GM12878 (cell line): ENCODE measurements around the gene CYP26B1.

Source experiments
- CREM ChIP-seq: IDR thresholded peaks from 2 replicates; pipeline ENCODE4 v1.6.1; 2014; ENCODE audit warnings: antibody characterized with exemption, low read depth
- GABPA ChIP-seq: IDR thresholded peaks from 2 replicates; pipeline ENCODE4 v1.6.1; 2014; ENCODE audit warnings: antibody characterized with exemption, low read depth, mild to moderate bottlenecking, inconsistent platforms
- IRF4 ChIP-seq: IDR thresholded peaks from 2 replicates; pipeline ENCODE4 v1.6.1; 2011; ENCODE audit warnings: low read depth, low read length
- JUNB ChIP-seq: IDR thresholded peaks from 2 replicates; pipeline ENCODE4 v1.6.1; 2016; ENCODE audit warnings: antibody characterized with exemption, mild to moderate bottlenecking
- NBN ChIP-seq: fragments of 450-650 bp; IDR thresholded peaks from 2 replicates; pipeline ENCODE4 v1.6.1; 2016
- RAD21 ChIP-seq: IDR thresholded peaks from 2 replicates; pipeline ENCODE4 v1.6.1; 2011; ENCODE audit warnings: mild to moderate bottlenecking, low read depth, low read length, moderate library complexity; ENCODE audit not compliant: insufficient read depth
- TAF1 ChIP-seq: IDR thresholded peaks from 2 replicates; pipeline ENCODE4 v1.6.1; 2011; ENCODE audit warnings: mild to moderate bottlenecking, low read depth, low read length, borderline replicate concordance
- ZNF207 ChIP-seq: fragments of 450-650 bp; IDR thresholded peaks from 2 replicates; pipeline ENCODE4 v1.6.1; 2014; ENCODE audit warnings: antibody characterized with exemption, mild to moderate bottlenecking, borderline replicate concordance
- ZNF274 ChIP-seq: IDR thresholded peaks from one replicate; pipeline ENCODE4 v1.8.0; 2011; ENCODE audit not compliant: insufficient read length, insufficient read depth
- TF ChIP-seq, protein P1 (sequence below), 3 experiments: IDR thresholded peaks in 2 of 3; conservative IDR thresholded peaks in 1 of 3; 2 replicates each; pipeline ENCODE4 v1.5.1; 2011; ENCODE audit warnings: low read depth in 3 of 3, low read length in 3 of 3, mild to moderate bottlenecking in 3 of 3, control low read depth in 2 of 3, moderate library complexity in 2 of 3, inconsistent platforms in 1 of 3, mixed read lengths in 1 of 3; ENCODE audit not compliant: control insufficient read depth in 2 of 3, insufficient read depth in 1 of 3; ENCODE audit errors: extremely low read depth in 1 of 3
- TF ChIP-seq, protein P2 (sequence below): IDR thresholded peaks from 2 replicates; pipeline ENCODE4 v1.6.1; 2012; ENCODE audit warnings: low read depth, low read length, improper control_type of control experiment
- TF ChIP-seq, protein P3 (sequence below): IDR thresholded peaks from 2 replicates; pipeline ENCODE4 v1.6.1; 2011; ENCODE audit warnings: borderline replicate concordance, low read depth, mild to moderate bottlenecking, moderate library complexity, mixed read lengths, low read length; ENCODE audit not compliant: insufficient read depth; ENCODE audit errors: extremely low read length
- TF ChIP-seq, protein P4 (sequence below): IDR thresholded peaks from 2 replicates; pipeline ENCODE4 v1.6.1; 2011; ENCODE audit warnings: borderline replicate concordance, low read depth, mild to moderate bottlenecking, moderate library complexity, low read length; ENCODE audit not compliant: insufficient read depth, poor library complexity, severe bottlenecking
- TF ChIP-seq, protein P5 (sequence below): IDR thresholded peaks from 2 replicates; pipeline ENCODE4 v1.6.1; 2011; ENCODE audit warnings: low read depth, low read length, improper control_type of control experiment, borderline replicate concordance

DNA sequence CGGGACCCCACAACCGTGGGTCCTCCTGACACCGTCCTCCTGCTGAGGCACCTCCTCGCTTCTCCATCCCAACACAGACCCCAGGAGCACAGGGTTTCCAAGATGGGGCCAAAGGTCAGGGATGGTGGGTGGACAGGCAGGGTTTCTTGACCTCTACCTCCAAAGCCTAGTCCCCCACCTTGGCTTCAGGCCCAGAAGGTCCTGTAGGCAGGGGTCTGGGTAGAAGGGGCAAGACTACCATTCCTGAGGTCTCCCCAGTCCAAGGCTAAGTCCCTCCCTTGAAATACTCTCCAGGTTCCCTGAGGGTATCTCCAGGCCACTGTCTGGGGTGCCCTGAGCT lies 7.1 kb downstream of the CYP26B1 start:
- no peak for TF ChIP-seq RAD21
- no peak for TF ChIP-seq IRF4
- TF ChIP-seq TAF1, result no peak
- TF ChIP-seq, protein P1, sequence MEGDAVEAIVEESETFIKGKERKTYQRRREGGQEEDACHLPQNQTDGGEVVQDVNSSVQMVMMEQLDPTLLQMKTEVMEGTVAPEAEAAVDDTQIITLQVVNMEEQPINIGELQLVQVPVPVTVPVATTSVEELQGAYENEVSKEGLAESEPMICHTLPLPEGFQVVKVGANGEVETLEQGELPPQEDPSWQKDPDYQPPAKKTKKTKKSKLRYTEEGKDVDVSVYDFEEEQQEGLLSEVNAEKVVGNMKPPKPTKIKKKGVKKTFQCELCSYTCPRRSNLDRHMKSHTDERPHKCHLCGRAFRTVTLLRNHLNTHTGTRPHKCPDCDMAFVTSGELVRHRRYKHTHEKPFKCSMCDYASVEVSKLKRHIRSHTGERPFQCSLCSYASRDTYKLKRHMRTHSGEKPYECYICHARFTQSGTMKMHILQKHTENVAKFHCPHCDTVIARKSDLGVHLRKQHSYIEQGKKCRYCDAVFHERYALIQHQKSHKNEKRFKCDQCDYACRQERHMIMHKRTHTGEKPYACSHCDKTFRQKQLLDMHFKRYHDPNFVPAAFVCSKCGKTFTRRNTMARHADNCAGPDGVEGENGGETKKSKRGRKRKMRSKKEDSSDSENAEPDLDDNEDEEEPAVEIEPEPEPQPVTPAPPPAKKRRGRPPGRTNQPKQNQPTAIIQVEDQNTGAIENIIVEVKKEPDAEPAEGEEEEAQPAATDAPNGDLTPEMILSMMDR (IDR thresholded peaks at IDR 0.05 in 2 of 3, conservative IDR thresholded peaks at IDR 0.05 in 1 of 3; ENCODE audit: control insufficient read depth in 2 of 3, extremely low read depth in 1 of 3, insufficient read depth in 1 of 3, low read depth in 3 of 3, low read length in 3 of 3), result no peak
- TF ChIP-seq, protein P2, sequence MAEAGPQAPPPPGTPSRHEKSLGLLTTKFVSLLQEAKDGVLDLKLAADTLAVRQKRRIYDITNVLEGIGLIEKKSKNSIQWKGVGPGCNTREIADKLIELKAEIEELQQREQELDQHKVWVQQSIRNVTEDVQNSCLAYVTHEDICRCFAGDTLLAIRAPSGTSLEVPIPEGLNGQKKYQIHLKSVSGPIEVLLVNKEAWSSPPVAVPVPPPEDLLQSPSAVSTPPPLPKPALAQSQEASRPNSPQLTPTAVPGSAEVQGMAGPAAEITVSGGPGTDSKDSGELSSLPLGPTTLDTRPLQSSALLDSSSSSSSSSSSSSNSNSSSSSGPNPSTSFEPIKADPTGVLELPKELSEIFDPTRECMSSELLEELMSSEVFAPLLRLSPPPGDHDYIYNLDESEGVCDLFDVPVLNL, result no peak
- TF ChIP-seq, protein P3, sequence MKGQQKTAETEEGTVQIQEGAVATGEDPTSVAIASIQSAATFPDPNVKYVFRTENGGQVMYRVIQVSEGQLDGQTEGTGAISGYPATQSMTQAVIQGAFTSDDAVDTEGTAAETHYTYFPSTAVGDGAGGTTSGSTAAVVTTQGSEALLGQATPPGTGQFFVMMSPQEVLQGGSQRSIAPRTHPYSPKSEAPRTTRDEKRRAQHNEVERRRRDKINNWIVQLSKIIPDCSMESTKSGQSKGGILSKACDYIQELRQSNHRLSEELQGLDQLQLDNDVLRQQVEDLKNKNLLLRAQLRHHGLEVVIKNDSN, result no peak
- no peak for TF ChIP-seq GABPA
- TF ChIP-seq ZNF274, result no peak
- TF ChIP-seq, protein P4, sequence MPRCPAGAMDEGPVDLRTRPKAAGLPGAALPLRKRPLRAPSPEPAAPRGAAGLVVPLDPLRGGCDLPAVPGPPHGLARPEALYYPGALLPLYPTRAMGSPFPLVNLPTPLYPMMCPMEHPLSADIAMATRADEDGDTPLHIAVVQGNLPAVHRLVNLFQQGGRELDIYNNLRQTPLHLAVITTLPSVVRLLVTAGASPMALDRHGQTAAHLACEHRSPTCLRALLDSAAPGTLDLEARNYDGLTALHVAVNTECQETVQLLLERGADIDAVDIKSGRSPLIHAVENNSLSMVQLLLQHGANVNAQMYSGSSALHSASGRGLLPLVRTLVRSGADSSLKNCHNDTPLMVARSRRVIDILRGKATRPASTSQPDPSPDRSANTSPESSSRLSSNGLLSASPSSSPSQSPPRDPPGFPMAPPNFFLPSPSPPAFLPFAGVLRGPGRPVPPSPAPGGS, result no peak
- TF ChIP-seq NBN, result no peak
- no peak for TF ChIP-seq JUNB
- TF ChIP-seq, protein P5, sequence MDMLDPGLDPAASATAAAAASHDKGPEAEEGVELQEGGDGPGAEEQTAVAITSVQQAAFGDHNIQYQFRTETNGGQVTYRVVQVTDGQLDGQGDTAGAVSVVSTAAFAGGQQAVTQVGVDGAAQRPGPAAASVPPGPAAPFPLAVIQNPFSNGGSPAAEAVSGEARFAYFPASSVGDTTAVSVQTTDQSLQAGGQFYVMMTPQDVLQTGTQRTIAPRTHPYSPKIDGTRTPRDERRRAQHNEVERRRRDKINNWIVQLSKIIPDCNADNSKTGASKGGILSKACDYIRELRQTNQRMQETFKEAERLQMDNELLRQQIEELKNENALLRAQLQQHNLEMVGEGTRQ, result no peak
- no peak for TF ChIP-seq ZNF207
- TF ChIP-seq CREM, result no peak
